Keratinocyte (primary cell): Measurements from ENCODE around the gene SLC9A3. TPM values are rescaled to one million over a fixed set of nuclear protein-coding genes. Genes with fewer than 3 reads are reported as not detected.

ENCODE experiments used
- DNase-seq: peaks from one replicate; pipeline ENCODE4 v3.0.0-alpha.2; 2011; ENCODE audit warnings: low read depth, missing footprints, low spot score
- FAIRE-seq: peaks from 2 replicates; lab custom pipeline; 2011; peaks lifted over from hg19 to GRCh38; lab: Jason Lieb, UNC
- H2AFZ ChIP-seq: 2 replicates; pipeline ENCODE4 v1.6.0; 2012; ENCODE audit warnings: low read length, control low read depth, inconsistent platforms; ENCODE audit not compliant: control insufficient read depth
- H3K27ac ChIP-seq: 2 replicates; pipeline ENCODE4 v1.5.1; 2011; ENCODE audit warnings: low read length; ENCODE audit not compliant: control insufficient read depth, insufficient read depth
- H3K27me3 ChIP-seq: 3 replicates; pipeline ENCODE4 v1.6.0; 2011; ENCODE audit warnings: low read length; ENCODE audit not compliant: control insufficient read depth, insufficient read depth; ENCODE audit errors: extremely low read depth
- H3K36me3 ChIP-seq, 2 experiments: 2 replicates in 1 of 2; 3 replicates in 1 of 2; pipeline ENCODE4 v1.5.1; 2011; ENCODE audit warnings: low read length in 2 of 2, mild to moderate bottlenecking in 1 of 2; ENCODE audit not compliant: control insufficient read depth in 2 of 2, insufficient read depth in 2 of 2; ENCODE audit errors: extremely low read depth in 1 of 2
- H3K4me1 ChIP-seq: 3 replicates; pipeline ENCODE4 v1.5.1; 2011; ENCODE audit warnings: low read length; ENCODE audit not compliant: control insufficient read depth, insufficient read depth; ENCODE audit errors: extremely low read depth
- H3K4me2 ChIP-seq: 3 replicates; pipeline ENCODE4 v1.6.0; 2011; ENCODE audit warnings: low read depth, low read length; ENCODE audit not compliant: control insufficient read depth, insufficient read depth; ENCODE audit errors: extremely low read depth
- H3K4me3 ChIP-seq, 3 experiments: fragments of 200-600 bp in 1 of 3; sonication (generic) in 1 of 3; 2 replicates in 2 of 3; 3 replicates in 1 of 3; pipeline ENCODE4 v1.5.1; 2011 to 2016; ENCODE audit warnings: low read length in 3 of 3, mild to moderate bottlenecking in 3 of 3, control low read depth in 2 of 3, inconsistent platforms in 1 of 3, low read depth in 1 of 3, mixed read lengths in 1 of 3, mixed run types in 1 of 3, moderate library complexity in 1 of 3; ENCODE audit not compliant: control insufficient read depth in 2 of 3, insufficient read depth in 2 of 3; ENCODE audit errors: extremely low read depth in 1 of 3
- H3K79me2 ChIP-seq: 2 replicates; pipeline ENCODE4 v1.6.0; 2012; ENCODE audit warnings: low read length; ENCODE audit not compliant: control insufficient read depth, insufficient read depth
- H3K9ac ChIP-seq: 3 replicates; pipeline ENCODE4 v1.6.0; 2011; ENCODE audit warnings: low read length; ENCODE audit not compliant: control insufficient read depth, insufficient read depth; ENCODE audit errors: extremely low read depth
- H3K9me1 ChIP-seq: 3 replicates; pipeline ENCODE4 v1.6.0; 2011; ENCODE audit warnings: low read length; ENCODE audit not compliant: control insufficient read depth, insufficient read depth; ENCODE audit errors: extremely low read depth
- H3K9me3 ChIP-seq: 2 replicates; pipeline ENCODE4 v1.5.1; 2012; ENCODE audit warnings: low read depth, low read length; ENCODE audit not compliant: control insufficient read depth
- H4K20me1 ChIP-seq: 3 replicates; pipeline ENCODE4 v1.6.0; 2011; ENCODE audit warnings: low read length; ENCODE audit not compliant: control insufficient read depth, insufficient read depth; ENCODE audit errors: extremely low read depth
- EZH2 ChIP-seq: IDR thresholded peaks from one replicate; pipeline ENCODE4 v1.6.1; 2012; ENCODE audit warnings: inconsistent platforms, mild to moderate bottlenecking, low read length, moderate library complexity
- dilution Hi-C: fragments of 300-500 bp; cut with MboI; formaldehyde crosslinking; loops from one replicate; pipeline ENCODE4 v1.7.0; 2020; ENCODE audit warnings: low sequenced_read_pairs; ENCODE audit not compliant: extremely low pct_ligation_motif_present
- polyA plus RNA-seq, 5 experiments: library from polyadenylated mRNA; depleted of rRNA in 3 of 5; stranded (reverse) in 3 of 5; stranded (forward) in 1 of 5; unstranded in 1 of 5; fragments of >200 nt; gene quantifications; 1 replicate in 1 of 5; 2 replicates in 3 of 5; 3 replicates in 1 of 5; pipeline versions ENCODE4 v1.2.1 to v1.2.3, GENCODE V29; 2011 to 2012; ENCODE audit warnings: missing spikeins in 2 of 5, low read depth in 1 of 5, low replicate concordance in 1 of 5
- TF ChIP-seq, protein P1 (sequence below), 3 experiments: IDR thresholded peaks in 1 of 3; conservative IDR thresholded peaks in 1 of 3; optimal IDR thresholded peaks in 1 of 3; 2 replicates in 2 of 3; 3 replicates in 1 of 3; pipeline versions ENCODE3 to v1.5.1; 2011; ENCODE audit warnings: low read length in 3 of 3, mild to moderate bottlenecking in 3 of 3, moderate library complexity in 2 of 3, control low read depth in 1 of 3, inconsistent platforms in 1 of 3; ENCODE audit not compliant: insufficient read depth in 2 of 3; ENCODE audit errors: extremely low read depth in 1 of 3

Gene SLC9A3
- polyA plus RNA-seq, 1 donor (not counting 4 experiments of a cell fraction or from before 2014, with no cell fraction given), result 0.55 TPM

DNA sequence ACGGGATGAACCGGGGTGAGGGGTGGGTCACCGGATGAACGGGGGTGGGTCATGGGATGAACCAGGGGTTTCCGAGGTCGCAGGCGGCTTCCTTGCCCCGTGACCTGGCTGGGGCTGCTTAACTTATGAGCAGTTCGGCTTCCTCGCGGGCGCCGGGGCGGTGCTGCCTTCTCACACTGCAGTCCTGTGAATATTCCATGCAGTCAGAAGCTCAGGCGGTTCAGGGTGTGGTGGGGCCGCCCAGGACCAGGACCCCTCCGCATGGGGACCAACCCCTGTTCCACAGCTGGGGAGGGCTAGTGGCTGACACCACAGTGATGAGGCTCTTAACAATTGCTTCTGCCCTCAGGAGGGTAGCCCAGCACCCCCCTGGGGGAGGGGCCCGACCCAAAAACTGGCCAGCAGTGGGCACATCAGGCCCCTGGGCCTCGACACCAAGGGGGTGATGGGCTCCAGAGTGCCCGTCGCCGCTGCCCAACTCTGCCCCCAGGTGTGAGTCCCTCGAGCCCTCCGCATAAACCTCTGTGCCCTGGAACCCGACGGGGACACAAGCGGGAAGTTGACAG is 30.9 kb upstream of the SLC9A3 start:
- Histone ChIP-seq H3K9me3 (no peaks in the 10 kb centered on the region), H3K4me1 (no peaks in the 10 kb centered on the region), H3K4me3 (no peak overlapping the region), H3K79me2 (no peaks in the 10 kb centered on the region), H3K9me1 (no peaks in the 10 kb centered on the region), H3K27ac (no peak overlapping the region), H3K4me2 (no peak overlapping the region), H3K36me3 (no peaks in the 10 kb centered on the region), H2AFZ (no peak overlapping the region), H4K20me1 (no peaks in the 10 kb centered on the region), H3K9ac (no peak overlapping the region), H3K27me3 (no peaks in the 10 kb centered on the region)
- DNase-seq, result no peak
- no peak for FAIRE-seq
- dilution Hi-C loops, result no loop called here
- no peak for TF ChIP-seq EZH2
- TF ChIP-seq, protein P1, sequence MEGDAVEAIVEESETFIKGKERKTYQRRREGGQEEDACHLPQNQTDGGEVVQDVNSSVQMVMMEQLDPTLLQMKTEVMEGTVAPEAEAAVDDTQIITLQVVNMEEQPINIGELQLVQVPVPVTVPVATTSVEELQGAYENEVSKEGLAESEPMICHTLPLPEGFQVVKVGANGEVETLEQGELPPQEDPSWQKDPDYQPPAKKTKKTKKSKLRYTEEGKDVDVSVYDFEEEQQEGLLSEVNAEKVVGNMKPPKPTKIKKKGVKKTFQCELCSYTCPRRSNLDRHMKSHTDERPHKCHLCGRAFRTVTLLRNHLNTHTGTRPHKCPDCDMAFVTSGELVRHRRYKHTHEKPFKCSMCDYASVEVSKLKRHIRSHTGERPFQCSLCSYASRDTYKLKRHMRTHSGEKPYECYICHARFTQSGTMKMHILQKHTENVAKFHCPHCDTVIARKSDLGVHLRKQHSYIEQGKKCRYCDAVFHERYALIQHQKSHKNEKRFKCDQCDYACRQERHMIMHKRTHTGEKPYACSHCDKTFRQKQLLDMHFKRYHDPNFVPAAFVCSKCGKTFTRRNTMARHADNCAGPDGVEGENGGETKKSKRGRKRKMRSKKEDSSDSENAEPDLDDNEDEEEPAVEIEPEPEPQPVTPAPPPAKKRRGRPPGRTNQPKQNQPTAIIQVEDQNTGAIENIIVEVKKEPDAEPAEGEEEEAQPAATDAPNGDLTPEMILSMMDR (optimal IDR thresholded peaks at IDR 0.05 in 1 of 3, IDR thresholded peaks at IDR 0.05 in 1 of 3, conservative IDR thresholded peaks at IDR 0.05 in 1 of 3; ENCODE audit: extremely low read depth in 1 of 3, insufficient read depth in 2 of 3, low read length in 3 of 3), result no peak

- TF ChIP-seq, protein P1 (optimal IDR thresholded peaks at IDR 0.05 in 1 of 3, IDR thresholded peaks at IDR 0.05 in 1 of 3, conservative IDR thresholded peaks at IDR 0.05 in 1 of 3; ENCODE audit: extremely low read depth in 1 of 3, insufficient read depth in 2 of 3, low read length in 3 of 3), result no peak
- TF ChIP-seq EZH2, result no peak
- Histone ChIP-seq H3K27ac (no peak overlapping the region), H3K4me2 (no peak overlapping the region)
Observed at GRCh38 chr5:554284-554988, 30.2 kb upstream of the SLC9A3 start.

More at GRCh38 chr5:554284-554988, 30.2 kb upstream of the SLC9A3 start:
- Histone ChIP-seq H4K20me1 (no peaks in the 10 kb centered on the region), H3K9me1 (no peaks in the 10 kb centered on the region), H3K79me2 (no peaks in the 10 kb centered on the region), H3K4me3 (no peak overlapping the region), H3K9ac (no peak overlapping the region), H2AFZ (no peak overlapping the region), H3K4me1 (no peaks in the 10 kb centered on the region), H3K9me3 (no peaks in the 10 kb centered on the region), H3K27me3 (no peaks in the 10 kb centered on the region), H3K36me3 (no peaks in the 10 kb centered on the region)
- FAIRE-seq, result no peak
- DNase-seq, result no peak
- dilution Hi-C loops, result no loop called here
